ENCODE measurements around the gene PTMA.
"Not testable (repeated sequence)": the region's sequence is repeated elsewhere in the genome, so short reads cannot be mapped to it uniquely, and the experiment has no call there.

Gene PTMA

GRCh38 chr2:231717281-231718171, 9.2 kb downstream of the PTMA start:
- DNase-seq = no peak

GRCh38 chr2:231718799-231719198, 10.5 kb downstream of the PTMA start:
- DNase-seq = no peak

- no peak for DNase-seq
Observed at GRCh38 chr2:231720292-231720986, 12.1 kb downstream of the PTMA start.

GRCh38 chr2:231720987-231721966, 13.0 kb downstream of the PTMA start:
- no peak for DNase-seq

GRCh38 chr2:231722721-231723307, 14.5 kb downstream of the PTMA start:
- no peak for DNase-seq

- no peak for DNase-seq
Observed at GRCh38 chr2:231725476-231725875, 17.2 kb downstream of the PTMA start.

- no peak for DNase-seq
Observed at GRCh38 chr2:231726276-231726675, 18.0 kb downstream of the PTMA start.

- no peak for DNase-seq
Observed at GRCh38 chr2:231727621-231728020, 19.3 kb downstream of the PTMA start.

GRCh38 chr2:231732604-231733003, 24.3 kb downstream of the PTMA start:
- no peak for DNase-seq

- DNase-seq = no peak
Observed at GRCh38 chr2:231737761-231738160, 29.4 kb downstream of the PTMA start.

- no peak for DNase-seq
Observed at GRCh38 chr2:231743376-231744116, 35.2 kb downstream of the PTMA start.

- no peak for DNase-seq
Observed at GRCh38 chr2:231745303-231746038, 37.1 kb downstream of the PTMA start.

GRCh38 chr2:231748153-231748896, 40.0 kb downstream of the PTMA start:
- DNase-seq = not testable (repeated sequence)

GRCh38 chr2:231749016-231749415, 40.7 kb downstream of the PTMA start:
- not testable (repeated sequence) for DNase-seq

- DNase-seq = no peak
Observed at GRCh38 chr2:231751042-231751815, 42.9 kb downstream of the PTMA start.

GRCh38 chr2:231752061-231752460, 43.7 kb downstream of the PTMA start:
- DNase-seq = no peak

GRCh38 chr2:231761735-231762134, 53.4 kb downstream of the PTMA start:
- DNase-seq = no peak
